Glomerular endothelial cell (primary cell): ENCODE measurements around the gene KLF11. TPM values are rescaled to one million over a fixed set of nuclear protein-coding genes. Genes with fewer than 3 reads are reported as not detected.

Experiments
- DNase-seq: peaks from one replicate; pipeline ENCODE4 v3.0.0-alpha.2; 2011; ENCODE audit warnings: low read depth, low spot score; ENCODE audit errors: extremely low read depth
- total RNA-seq: library from RNA; depleted of rRNA; stranded (reverse); fragments of >200 nt; gene quantifications from 2 replicates; pipeline ENCODE4 v1.2.3, GENCODE V29; 2015

Gene KLF11
- 6.3 and 6.6 TPM in 2 replicates for total RNA-seq

DNA sequence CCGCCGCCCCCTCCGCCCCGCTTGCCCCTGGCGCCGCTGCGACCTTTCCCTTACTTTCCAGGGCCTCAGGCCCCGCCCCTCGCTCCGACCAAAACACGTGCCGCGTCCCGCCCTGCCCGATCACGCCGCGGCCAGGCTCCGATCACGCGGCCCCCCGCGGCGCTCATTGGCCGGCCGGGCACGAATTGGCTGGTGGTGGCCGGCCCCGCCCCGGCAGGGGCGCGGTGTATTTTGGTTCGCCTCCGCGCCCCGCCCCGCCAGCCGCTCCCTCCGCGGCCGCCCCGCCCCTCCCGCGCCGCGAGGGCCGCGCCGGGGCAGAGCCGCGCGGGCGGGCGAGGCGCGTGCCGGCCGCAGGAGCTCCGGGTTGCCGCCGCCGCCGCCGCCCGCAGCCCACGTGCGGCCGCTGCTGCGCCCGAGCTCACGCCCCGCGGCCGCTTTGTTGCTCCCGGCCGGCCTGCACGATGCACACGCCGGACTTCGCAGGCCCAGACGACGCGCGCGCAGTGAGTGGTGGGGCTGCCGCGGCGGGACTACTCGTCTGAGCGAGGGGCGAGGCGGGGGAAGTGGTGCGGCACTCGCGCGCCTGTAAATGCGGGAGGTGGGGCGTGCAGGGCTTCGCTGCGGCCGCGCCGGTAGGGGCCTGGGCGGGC, at the start of gene KLF11:
KLF11 (plus strand) TSS at position 295 of the 650 bp plus-strand sequence; CDS start at position 462, 167 bp downstream.
- no peak for DNase-seq

GRCh38 chr2:9994462-9994861, 48.9 kb upstream of the KLF11 start:
- no peak for DNase-seq

- no peak for DNase-seq
Observed at GRCh38 chr2:9995059-9995458, 48.3 kb upstream of the KLF11 start.

DNA sequence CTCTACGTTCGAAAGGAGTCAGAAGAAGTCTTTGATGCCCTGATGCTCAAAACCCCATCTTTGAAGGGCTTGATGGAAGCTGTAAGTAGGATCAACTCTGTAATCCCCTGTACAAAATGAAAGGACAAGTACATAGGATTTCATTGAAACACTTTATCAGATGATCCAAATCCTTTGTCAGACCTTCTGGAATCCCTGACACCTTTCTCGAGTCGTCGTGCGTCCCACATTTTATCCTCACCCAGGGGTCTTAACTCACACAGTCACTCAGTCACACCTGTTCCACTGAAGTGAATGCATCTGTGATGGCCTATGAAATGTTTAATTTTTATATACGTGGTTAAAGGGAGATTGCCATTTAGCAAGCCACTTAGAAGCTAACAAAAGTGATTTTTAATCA, 47.0 kb upstream of the KLF11 start:
- no peak for DNase-seq

- DNase-seq: no peak
Observed at GRCh38 chr2:9997936-9998335, 45.4 kb upstream of the KLF11 start.

DNA sequence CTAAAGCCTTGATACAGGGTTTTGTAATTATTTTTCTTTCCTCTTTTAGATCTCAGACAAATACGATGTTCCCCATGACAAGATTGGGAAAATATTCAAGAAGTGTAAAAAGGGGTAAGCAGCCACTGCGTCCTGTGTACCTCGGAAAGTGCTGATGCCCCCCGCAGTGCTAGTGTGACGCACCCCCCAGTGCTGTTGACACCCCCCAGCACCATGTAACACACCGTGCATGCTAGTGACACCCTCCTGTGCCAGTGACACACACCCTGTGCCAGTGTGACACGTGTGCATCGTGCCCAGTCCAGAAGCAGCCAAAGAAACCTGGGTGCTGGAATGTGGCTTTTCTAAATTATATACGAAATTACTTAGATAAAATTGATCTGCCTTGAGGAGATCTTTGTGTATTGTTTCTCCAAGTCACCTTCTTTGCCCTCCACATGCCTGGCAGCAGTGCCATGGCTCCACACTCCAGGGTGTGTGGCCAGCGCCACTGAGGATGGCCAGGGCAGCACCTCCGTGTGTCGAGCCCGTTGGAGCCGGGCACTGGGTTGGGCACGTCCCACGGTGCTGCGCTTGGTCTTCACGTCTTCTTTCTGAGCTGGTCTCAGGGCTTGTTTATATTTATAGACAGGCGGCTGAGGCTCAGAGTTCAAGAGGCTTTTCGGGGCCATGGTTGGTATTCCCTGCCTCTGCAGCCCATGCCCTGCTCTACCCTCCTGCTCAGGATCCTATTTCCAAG, 44.3 kb upstream of the KLF11 start:
- no peak for DNase-seq

GRCh38 chr2:9999693-10000092, 43.7 kb upstream of the KLF11 start:
- no peak for DNase-seq

DNA sequence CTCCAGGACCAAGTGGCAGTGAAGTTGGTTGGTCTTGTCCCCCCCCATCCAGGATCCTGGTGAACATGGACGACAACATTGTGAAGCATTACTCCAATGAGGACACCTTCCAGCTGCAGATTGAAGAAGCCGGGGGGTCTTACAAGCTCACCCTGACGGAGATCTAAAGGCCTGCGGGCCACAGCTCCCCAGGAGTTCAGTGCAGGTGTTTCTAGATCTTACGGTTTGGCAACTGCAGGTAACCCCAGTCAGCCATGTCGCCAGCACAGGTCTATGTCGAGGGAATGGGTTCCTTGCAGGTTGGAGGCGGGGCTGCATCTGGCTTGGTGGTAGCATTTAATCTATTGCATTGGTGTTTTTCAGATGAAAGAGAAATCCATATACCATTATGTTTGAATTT, 42.8 kb upstream of the KLF11 start:
- no peak for DNase-seq

- no peak for DNase-seq
Observed at GRCh38 chr2:10001586-10001985, 41.8 kb upstream of the KLF11 start.

DNA sequence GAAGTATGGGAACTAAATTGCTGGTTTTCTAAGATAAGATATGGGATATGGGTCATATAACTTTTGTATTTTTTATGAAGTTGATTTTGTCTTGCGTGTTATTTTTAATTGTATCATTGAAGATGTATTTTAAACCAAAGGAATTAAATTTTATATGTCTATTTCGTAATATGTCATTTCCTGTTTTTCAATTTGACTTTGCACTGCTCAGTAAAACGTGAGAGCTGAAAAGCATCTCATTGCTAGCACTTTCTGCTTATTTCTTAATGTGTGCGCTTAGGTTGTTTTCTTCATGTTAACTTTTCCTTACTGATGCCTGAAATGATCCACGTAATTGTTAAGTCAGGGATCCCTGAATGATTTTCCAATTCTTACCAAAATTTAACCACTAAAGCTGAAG, 41.2 kb upstream of the KLF11 start:
- no peak for DNase-seq

GRCh38 chr2:10002681-10003080, 40.7 kb upstream of the KLF11 start:
- DNase-seq: no peak

DNA sequence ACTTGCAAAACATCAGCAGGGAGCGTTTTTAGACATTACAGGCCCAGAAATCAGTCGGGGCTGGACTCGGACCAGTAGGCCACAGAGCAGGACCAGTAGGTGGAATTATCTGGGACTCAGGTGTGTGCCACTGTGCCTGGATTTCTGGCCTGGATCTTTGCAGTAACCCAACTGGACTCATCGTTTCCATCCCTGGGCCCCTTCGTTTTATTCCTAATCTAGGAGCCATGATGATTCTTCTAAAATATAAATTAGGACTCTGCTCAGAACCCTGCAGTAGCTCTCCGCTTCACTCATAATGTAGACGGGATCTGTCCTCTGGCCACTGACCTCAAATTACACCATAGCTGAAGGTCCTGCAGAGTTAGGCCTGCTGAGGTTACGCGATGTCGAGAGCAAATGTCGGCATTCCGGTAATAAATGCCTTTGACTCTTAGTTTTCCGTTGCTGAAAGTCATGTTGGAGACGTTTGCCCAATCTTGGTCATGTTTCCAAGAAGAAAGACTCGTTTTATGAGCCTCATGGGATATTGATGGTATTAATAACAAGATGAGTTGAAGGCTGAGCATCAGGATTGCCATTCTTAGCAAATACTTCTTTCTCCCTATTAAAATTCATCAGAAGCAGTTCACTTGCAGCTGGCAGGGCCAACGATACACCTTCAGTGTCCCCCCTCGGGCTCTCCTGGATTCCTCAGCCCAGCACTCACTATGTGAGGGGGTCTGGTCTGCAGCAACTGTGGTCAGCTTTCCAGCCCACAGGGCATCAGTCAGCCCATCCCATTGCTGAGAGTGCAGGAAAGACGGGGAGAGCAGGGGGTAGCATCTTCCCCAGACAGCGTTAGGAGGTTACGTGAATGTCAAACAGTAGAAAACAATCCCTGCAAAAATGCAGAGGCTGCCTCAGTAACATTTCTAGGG, 39.9 kb upstream of the KLF11 start:
- no peak for DNase-seq

DNA sequence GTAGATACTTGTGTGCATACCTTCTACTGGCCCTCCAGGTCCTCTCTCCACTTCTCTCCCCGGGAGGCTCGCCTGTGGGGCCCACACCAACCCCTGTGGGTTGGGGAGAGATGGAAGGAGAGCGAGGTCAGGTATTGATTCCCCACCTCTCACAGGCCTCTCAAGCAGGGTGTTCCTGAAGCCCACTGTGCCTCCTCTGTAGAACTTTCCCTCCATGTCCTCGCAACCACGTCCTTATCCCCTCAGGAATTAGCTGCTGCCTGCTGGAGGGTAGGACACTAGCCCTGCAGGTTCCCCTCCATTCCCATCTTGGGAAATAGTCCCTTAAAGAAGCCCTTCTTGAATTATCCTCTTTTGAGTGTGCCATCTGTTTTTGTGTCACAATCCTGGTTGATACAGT, 38.9 kb upstream of the KLF11 start:
- DNase-seq: no peak

DNA sequence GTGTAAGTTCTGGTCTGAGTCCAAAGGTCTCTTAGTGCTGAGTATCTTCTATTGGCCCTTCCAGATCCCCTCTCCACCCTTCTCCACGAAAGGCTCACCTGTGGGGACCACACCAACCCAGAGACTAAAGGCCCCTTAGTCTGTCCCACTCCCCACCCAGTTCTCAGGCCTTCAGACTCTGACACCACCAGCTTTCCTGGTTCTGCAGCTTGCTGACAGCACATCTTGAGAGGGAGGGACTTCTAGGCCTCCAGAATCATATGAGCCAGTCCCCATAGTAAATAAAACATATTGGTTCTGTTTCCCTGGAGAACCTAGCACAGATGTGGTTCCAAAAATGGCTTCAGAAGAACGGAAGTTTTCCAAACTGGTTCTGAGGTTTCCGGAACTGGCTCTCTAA, 38.5 kb upstream of the KLF11 start:
- no peak for DNase-seq

DNA sequence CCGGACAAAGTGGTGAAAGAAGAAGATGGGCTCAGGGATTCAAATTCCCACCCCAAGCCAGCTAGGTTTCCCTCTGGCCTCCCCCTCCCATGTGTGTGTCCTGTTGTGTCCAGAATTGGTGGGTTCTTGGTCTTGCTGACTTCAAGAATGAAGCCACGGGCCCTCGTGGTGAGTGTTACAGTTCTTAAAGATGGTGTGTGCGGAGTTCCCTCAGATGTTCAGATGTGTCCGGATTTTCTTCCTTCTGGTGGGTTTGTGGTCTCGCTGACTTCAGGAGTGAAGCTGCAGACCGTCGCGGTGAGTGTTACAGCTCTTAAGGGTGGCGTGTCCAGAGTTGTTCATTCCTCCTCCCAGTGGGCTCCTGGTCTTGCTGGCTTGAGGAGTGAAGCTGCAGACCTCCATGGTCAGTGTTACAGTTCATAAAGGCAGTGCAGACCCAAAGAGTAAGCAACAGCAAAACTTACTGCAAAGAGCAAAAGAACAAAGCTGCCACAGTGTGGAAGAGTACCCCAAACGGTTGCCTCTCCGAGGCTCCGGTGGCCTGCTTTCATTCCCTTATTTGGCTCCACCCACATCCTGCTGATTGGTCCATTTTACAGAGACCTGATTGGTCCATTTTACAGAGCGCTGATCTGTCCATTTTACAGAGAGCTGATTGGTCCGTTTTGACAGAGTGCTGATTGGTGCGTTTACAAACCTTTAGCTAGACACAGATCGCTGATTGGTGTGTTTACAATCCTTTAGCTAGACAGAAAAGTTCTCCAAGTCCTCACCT, 37.7 kb upstream of the KLF11 start:
- DNase-seq: no peak

- DNase-seq: no peak
Observed at GRCh38 chr2:10006236-10007161, 36.9 kb upstream of the KLF11 start.

GRCh38 chr2:10007435-10007834, 35.9 kb upstream of the KLF11 start:
- no peak for DNase-seq

DNA sequence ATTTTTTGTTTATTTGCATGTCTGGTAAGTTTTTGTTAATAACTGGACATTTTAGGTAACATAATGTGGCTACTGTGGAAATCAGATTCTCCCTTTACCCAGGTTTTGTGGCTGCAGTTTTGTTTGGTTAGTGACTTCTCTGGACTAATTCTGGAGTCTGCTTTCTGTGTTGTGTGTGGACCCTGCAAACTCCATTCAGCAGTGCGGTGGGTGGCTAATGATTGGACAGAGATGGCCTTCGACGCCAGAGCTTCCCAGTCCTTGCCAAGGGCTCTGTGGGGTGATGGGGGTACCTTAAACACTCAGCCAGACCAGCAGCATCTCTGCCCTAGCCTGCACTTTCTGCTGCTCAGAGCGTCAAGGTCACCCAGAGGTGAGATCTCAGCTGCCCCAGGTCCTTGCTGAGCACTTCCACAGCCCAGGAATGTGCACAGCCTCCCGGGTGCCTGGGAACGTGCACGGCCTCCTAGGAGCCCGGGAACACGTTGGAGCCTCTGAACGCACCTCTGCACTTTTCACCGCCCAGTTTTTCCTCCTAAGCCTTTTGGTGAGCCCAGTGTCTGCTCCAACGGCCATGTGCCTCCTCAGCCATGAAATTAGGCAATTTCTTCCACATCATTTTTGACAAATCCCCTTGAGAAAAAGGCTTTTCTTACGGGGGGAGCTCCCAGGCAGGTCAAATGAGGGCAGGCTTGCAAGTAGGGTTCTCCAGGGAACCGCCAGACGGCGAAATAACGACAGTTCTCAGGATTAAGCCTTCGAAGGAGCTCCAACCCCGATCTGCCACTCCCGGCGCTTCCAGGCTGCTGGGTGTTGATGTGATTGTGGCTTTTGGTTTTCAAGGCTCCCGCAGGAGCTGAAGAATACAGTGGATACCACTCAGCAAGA, 35.2 kb upstream of the KLF11 start:
- DNase-seq: no peak

- DNase-seq: no peak
Observed at GRCh38 chr2:10008809-10009176, 34.6 kb upstream of the KLF11 start.
